ENCODE results near the gene CARD18. TPM values are rescaled to one million over a fixed set of nuclear protein-coding genes. Genes with fewer than 3 reads are reported as not detected.

CARD18 gene
- total RNA-seq, 2 experiments from 2014 or later: not detected

- H3K27ac Mint-ChIP-seq: no peak overlapping the region
- no peaks in the 10 kb centered on the region for H3K27me3 Mint-ChIP-seq
- H3K36me3 Mint-ChIP-seq (ENCODE audit: low read depth): no peaks in the 10 kb centered on the region
- no peak overlapping the region for H3K4me3 Mint-ChIP-seq
- ChIA-PET POLR2A (no interaction called here), CTCF (interaction anchor here (0.8 kb wide), 1 partner anchor 48 kb away, joined by 3 read pairs; no protein-coding TSS in a partner anchor)
- no peaks in the 10 kb centered on the region for H3K9me3 Mint-ChIP-seq
- H3K4me1 Mint-ChIP-seq: no peaks in the 10 kb centered on the region
- no peak for DNase-seq
Observed at GRCh38 chr11:105155679-105156078, 16.1 kb upstream of the CARD18 start.

DNA sequence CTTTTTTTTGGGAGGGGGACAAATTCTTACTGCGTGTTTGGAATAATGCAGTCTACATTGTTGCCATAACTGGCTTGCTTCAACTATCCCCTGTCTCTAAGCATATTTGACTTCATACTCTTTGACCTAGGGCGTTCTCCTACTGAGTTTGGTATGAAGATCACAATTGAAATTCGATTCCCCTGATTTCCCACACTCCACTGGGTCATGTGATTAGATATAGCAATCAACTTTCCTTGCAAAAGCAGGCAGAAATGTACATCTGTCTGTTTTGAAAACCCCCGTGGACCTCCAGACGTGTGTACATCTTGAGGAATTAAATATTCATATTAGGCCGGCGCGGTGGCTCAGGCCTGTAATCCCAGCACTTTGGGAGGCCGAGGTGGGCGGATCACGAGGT is 13.8 kb upstream of the CARD18 start:
- Mint-ChIP-seq H3K36me3 (ENCODE audit: low read depth) (no peaks in the 10 kb centered on the region), H3K4me3 (no peak overlapping the region), H3K4me1 (no peaks in the 10 kb centered on the region), H3K9me3 (no peaks in the 10 kb centered on the region), H3K27me3 (no peaks in the 10 kb centered on the region), H3K27ac (no peak overlapping the region)
- DNase-seq: no peak
- CTCF ChIA-PET: no interaction called here
- POLR2A ChIA-PET: no interaction called here

- ChIA-PET CTCF (no interaction called here), POLR2A (no interaction called here)
- Mint-ChIP-seq H3K9me3 (no peaks in the 10 kb centered on the region), H3K27me3 (no peaks in the 10 kb centered on the region), H3K4me3 (no peak overlapping the region), H3K4me1 (no peaks in the 10 kb centered on the region), H3K36me3 (ENCODE audit: low read depth) (no peaks in the 10 kb centered on the region), H3K27ac (no peak overlapping the region)
- DNase-seq: no peak
Observed at GRCh38 chr11:105152560-105152959, 13.0 kb upstream of the CARD18 start.

- CTCF ChIA-PET: no interaction called here
- no peaks in the 10 kb centered on the region for H3K27me3 Mint-ChIP-seq
Observed at GRCh38 chr11:105152021-105152512, 12.5 kb upstream of the CARD18 start.

DNA sequence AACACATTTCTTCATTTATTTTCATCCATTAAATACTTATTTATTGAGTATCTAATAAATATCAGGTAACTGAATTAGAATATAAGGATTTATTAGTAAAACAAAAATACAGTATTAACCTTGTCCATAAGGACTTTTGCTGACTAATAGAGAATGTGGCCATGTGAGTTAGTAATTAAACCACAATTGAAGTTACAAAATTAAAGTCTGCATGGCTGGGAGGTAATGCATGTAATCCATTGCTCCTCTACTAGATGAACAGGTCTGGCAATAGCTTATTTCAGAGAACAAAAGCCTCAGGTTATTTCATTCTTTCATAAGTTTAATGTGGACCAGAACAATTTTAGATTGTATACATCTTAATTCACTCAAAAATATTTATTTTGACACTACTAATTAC is 9.9 kb upstream of the CARD18 start:
- H3K27me3 Mint-ChIP-seq: no peaks in the 10 kb centered on the region
- no peaks in the 10 kb centered on the region for H3K36me3 Mint-ChIP-seq (ENCODE audit: low read depth)
- ChIA-PET CTCF (no interaction called here), POLR2A (no interaction called here)
- no peak for DNase-seq
- H3K27ac Mint-ChIP-seq: no peak overlapping the region
- H3K9me3 Mint-ChIP-seq: no peaks in the 10 kb centered on the region
- no peak overlapping the region for H3K4me3 Mint-ChIP-seq
- no peaks in the 10 kb centered on the region for H3K4me1 Mint-ChIP-seq

More at GRCh38 chr11:105152021-105152512, 12.5 kb upstream of the CARD18 start:
- no peak for DNase-seq
- Mint-ChIP-seq H3K4me1 (no peaks in the 10 kb centered on the region), H3K27ac (no peak overlapping the region), H3K36me3 (ENCODE audit: low read depth) (no peaks in the 10 kb centered on the region), H3K9me3 (no peaks in the 10 kb centered on the region), H3K4me3 (no peak overlapping the region)
- POLR2A ChIA-PET: no interaction called here

- no peak for DNase-seq
- Mint-ChIP-seq H3K9me3 (no peaks in the 10 kb centered on the region), H3K27me3 (no peaks in the 10 kb centered on the region), H3K27ac (no peak overlapping the region), H3K36me3 (ENCODE audit: low read depth) (no peaks in the 10 kb centered on the region), H3K4me1 (no peaks in the 10 kb centered on the region), H3K4me3 (no peak overlapping the region)
- CTCF ChIA-PET: no interaction called here
- POLR2A ChIA-PET: no interaction called here
Observed at GRCh38 chr11:105148241-105148640, 8.7 kb upstream of the CARD18 start.

GRCh38 chr11:105144887-105145286 is 5.3 kb upstream of the CARD18 start:
- no peak for DNase-seq
- Mint-ChIP-seq H3K4me1 (no peaks in the 10 kb centered on the region), H3K9me3 (no peaks in the 10 kb centered on the region), H3K4me3 (no peak overlapping the region), H3K36me3 (ENCODE audit: low read depth) (no peaks in the 10 kb centered on the region), H3K27me3 (peaks cover 3% of the 10 kb centered on the region), H3K27ac (no peak overlapping the region)
- CTCF ChIA-PET: no interaction called here
- POLR2A ChIA-PET: no interaction called here

- CTCF ChIA-PET: interaction anchor here (1.0 kb wide), 1 partner anchor 12 kb away, joined by 4 read pairs; no protein-coding TSS in a partner anchor
- DNase-seq: no peak
- H3K4me3 Mint-ChIP-seq: no peak overlapping the region
Observed at GRCh38 chr11:105142167-105142566, 2.6 kb upstream of the CARD18 start.

DNA sequence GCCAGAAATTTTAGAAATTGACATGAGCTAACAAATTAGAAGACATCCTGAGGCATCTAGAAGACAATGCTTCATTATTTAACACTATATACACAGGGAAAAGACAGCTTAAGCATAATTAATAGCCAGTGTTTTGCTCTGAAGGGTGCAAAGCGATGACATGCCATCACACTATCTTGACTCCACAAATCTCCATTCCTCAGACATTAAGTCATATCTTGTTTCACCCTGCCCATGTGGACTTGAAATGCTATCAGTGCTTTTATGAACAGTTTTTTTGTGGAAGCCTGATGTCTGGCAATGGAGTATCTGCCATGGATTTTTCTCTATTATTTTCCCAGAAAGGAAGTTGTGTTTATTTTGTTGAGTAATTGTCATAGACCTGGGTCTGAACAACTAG is 2.3 kb downstream of the CARD18 start:
- no peaks in the 10 kb centered on the region for H3K4me1 Mint-ChIP-seq
- H3K27ac Mint-ChIP-seq: no peak overlapping the region
- H3K27me3 Mint-ChIP-seq: peaks cover 17% of the 10 kb centered on the region
- POLR2A ChIA-PET: no interaction called here
- no peak for DNase-seq
- no peaks in the 10 kb centered on the region for H3K36me3 Mint-ChIP-seq (ENCODE audit: low read depth)
- H3K4me3 Mint-ChIP-seq: no peak overlapping the region
- CTCF ChIA-PET: interaction anchor here (1.6 kb wide), 1 partner anchor 17 kb away, joined by 3 read pairs; no protein-coding TSS in a partner anchor
- H3K9me3 Mint-ChIP-seq: no peaks in the 10 kb centered on the region

More at GRCh38 chr11:105142167-105142566, 2.6 kb upstream of the CARD18 start:
- POLR2A ChIA-PET: no interaction called here
- Mint-ChIP-seq H3K36me3 (ENCODE audit: low read depth) (no peaks in the 10 kb centered on the region), H3K4me1 (no peaks in the 10 kb centered on the region), H3K27me3 (peaks cover 3% of the 10 kb centered on the region), H3K9me3 (no peaks in the 10 kb centered on the region), H3K27ac (no peak overlapping the region)

DNA sequence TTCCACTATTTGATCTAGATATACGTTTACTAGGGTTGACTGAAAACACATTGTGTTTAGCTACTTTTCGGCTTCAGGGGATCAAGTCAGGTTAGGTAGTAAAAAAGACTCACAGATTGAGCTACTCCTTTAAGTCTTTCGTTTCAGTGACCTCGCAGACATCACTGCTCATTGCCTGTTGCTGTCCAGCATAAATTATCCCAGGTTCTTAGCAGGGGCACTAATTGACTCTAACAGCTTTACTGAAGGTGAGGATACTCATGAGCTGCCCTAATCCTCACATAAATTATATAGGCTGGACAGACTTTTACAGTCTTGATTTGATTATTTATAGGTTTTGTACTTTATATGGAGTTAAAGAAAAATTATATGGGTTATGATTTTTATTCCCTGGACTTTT is 3.7 kb downstream of the CARD18 start:
- Mint-ChIP-seq H3K4me1 (no peaks in the 10 kb centered on the region), H3K36me3 (ENCODE audit: low read depth) (no peaks in the 10 kb centered on the region), H3K4me3 (no peak overlapping the region), H3K27me3 (peaks cover 14% of the 10 kb centered on the region), H3K9me3 (peaks cover 6% of the 10 kb centered on the region), H3K27ac (no peak overlapping the region)
- POLR2A ChIA-PET: no interaction called here
- no peak for DNase-seq
- CTCF ChIA-PET: interaction anchor here (1.6 kb wide), 1 partner anchor 18 kb away, joined by 3 read pairs; no protein-coding TSS in a partner anchor

DNA sequence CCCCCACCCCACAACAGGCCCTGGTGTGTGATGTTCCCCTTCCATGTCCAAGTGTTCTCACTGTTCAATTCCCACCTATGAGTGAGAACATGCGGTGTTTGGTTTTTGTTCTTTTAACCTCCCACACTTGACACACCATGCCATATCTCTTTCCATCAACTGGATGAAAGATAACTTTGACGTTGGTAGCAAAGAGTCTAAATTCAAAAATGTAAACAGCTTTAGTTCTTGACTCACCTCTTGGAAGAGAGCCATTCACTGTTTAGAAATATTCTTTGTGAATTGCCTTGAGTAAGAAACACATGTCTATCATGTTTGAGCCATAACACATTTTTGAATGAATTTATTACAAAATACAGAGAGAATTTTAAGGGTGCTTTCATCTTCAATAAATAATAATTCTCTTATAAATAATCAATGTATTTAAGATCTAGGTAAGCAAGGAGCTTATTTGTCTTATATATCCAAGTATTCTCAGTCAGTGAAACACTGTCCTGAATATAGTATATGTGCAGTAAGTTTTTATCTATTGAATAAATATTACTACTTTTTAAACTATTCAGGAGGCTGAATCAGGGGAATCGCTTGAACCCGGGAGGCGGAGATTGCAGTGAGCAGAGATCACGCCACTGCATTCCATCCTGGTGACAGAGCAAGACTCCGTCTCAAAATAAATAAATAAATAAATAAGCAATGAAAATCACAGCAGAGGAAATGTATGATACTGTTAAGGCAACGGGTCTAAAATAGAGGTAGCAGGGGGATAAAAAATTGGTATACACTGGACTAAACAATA is 6.7 kb downstream of the CARD18 start:
- POLR2A ChIA-PET: no interaction called here
- Mint-ChIP-seq H3K27me3 (peaks cover 14% of the 10 kb centered on the region), H3K9me3 (peaks cover 7% of the 10 kb centered on the region), H3K4me1 (no peaks in the 10 kb centered on the region), H3K27ac (no peak overlapping the region), H3K36me3 (ENCODE audit: low read depth) (no peaks in the 10 kb centered on the region), H3K4me3 (no peak overlapping the region)
- CTCF ChIA-PET: no interaction called here
- no peak for DNase-seq

DNA sequence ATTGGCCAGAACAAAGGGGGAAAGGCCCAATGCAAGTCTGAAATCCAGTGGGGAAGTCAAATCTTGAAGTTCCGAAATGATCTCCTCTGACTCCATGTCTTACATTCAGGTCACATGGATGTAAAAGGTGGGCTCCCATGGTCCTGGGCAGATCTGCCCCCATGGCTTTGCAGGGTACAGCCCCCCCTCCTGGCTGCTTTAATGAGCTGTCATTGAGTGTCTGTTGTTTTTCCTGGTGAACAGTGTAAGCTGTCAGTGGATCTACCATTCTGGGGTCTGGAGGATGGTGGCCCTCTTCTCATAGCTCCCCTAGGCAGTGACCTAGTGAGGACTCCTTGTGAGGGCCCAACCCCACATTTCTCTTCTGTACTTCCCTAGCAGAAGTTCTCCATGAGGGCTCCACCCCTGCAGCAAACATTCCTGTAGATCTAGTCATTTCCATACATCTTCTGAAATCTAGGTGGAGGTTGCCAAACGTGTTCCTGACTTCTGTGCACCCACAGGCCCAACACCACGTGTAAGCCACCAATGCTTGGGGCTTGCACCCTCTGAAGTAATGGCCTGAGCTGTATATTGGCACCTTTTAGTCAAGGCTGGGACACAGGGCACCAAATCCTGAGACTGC is 9.3 kb downstream of the CARD18 start:
- peaks cover 11% of the 10 kb centered on the region for H3K9me3 Mint-ChIP-seq
- ChIA-PET CTCF (no interaction called here), POLR2A (no interaction called here)
- H3K27ac Mint-ChIP-seq: no peak overlapping the region
- no peak overlapping the region for H3K4me3 Mint-ChIP-seq
- no peaks in the 10 kb centered on the region for H3K36me3 Mint-ChIP-seq (ENCODE audit: low read depth)
- peaks cover 6% of the 10 kb centered on the region for H3K27me3 Mint-ChIP-seq
- DNase-seq: no peak
- H3K4me1 Mint-ChIP-seq: no peaks in the 10 kb centered on the region

GRCh38 chr11:105124756-105125155 is 14.8 kb downstream of the CARD18 start:
- ChIA-PET CTCF (no interaction called here), POLR2A (no interaction called here)
- H3K9me3 Mint-ChIP-seq: peaks cover 4% of the 10 kb centered on the region
- H3K4me3 Mint-ChIP-seq: no peak overlapping the region
- H3K36me3 Mint-ChIP-seq (ENCODE audit: low read depth): no peaks in the 10 kb centered on the region
- no peak overlapping the region for H3K27ac Mint-ChIP-seq
- H3K4me1 Mint-ChIP-seq: no peaks in the 10 kb centered on the region
- peaks cover 4% of the 10 kb centered on the region for H3K27me3 Mint-ChIP-seq
- no peak for DNase-seq
